ENCODE measurements around the gene EFEMP1.

EFEMP1 gene

GRCh38 chr2:55923091-55923981 is at the start of gene EFEMP1:
TSS of gene EFEMP1 (minus strand) at chr2:55923782. CDS start at chr2:55922440, 1,342 bp downstream.
- DNase-seq = peak; percentile 57

DNA sequence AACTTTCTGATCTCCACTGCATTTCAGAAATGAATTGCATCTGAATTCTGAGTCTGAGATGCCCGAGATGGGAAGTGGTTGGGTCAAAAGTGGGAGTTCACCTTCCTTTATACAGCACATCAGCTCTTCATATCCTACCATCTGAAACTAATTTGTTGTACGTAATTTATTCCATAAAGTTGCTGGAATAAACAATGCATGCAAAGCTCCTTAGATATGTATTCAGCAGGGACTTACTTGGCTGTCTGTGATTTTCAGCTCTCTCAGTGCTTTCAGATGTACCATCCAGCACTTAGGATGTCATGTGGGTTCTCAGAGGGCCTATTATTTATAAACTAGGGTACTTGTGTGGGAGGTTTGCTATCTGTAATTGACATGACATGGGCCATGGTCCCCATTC is 46.9 kb upstream of the EFEMP1 start:
- DNase-seq = no peak

DNA sequence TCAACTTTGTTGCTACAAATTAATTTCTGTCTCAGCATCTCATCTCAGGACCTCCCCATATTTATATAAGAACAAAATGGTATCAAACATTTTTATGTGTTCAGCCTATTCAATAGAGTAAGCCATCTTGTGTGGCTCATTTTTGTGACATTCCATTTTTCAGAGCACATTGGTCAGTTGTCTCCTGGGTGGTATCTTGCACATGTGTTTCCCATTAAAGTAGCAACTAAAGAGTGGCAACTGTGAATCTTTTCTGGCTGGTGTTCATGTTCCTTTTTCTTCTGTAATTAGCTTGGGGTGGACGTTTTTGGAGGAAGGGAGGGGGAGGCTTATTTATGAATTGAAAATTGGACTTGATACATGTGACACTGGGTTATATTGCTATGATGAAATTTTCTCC is 45.4 kb upstream of the EFEMP1 start:
- no peak for DNase-seq

GRCh38 chr2:55966401-55967118 is 43.0 kb upstream of the EFEMP1 start:
- DNase-seq = peak; percentile 34

GRCh38 chr2:55965966-55966365 is 42.4 kb upstream of the EFEMP1 start:
- DNase-seq = no peak

- no peak for DNase-seq
Measured at GRCh38 chr2:55965276-55965675, 41.7 kb upstream of the EFEMP1 start.

GRCh38 chr2:55962915-55963314 is 39.3 kb upstream of the EFEMP1 start:
- DNase-seq = no peak

GRCh38 chr2:55961318-55961911 is 37.8 kb upstream of the EFEMP1 start:
- no peak for DNase-seq

DNA sequence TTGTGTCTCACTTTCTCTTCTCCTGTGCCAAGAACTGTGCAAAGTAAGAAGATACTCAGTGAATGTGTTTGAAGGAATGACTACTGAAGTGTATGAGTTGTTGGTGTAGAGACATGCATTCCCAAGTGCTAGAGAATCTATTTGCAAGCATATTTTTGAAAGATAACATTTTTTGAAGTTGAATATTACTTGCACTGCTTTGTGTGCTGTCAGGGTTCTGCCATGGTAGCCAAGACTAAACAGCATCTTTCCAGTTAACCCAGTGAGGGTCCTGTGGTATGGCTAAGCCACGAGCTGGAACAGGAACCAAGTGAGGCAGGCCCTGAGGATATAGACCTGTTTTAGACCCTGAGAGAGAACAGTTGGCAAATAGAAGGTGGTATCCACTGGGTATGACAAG is 35.2 kb upstream of the EFEMP1 start:
- DNase-seq = no peak

DNA sequence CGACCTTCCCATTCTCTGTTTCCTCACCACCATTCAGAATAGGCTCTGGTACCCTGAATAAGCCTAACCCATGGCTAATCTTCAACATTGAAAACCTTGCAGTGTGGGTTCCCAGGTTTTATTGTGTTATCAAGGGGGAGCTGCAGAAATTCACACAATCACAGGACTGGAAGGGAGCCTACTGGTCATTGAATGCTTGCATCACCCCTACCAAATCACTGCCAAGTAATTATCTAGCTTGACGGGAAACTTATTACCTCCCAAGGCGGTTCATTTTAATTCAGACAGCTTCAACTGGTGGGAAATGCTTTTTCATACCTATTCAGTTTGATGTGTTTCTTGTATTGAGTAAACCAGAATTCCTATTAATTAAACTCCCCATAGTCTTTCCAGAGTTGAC is 33.6 kb upstream of the EFEMP1 start:
- DNase-seq = no peak

DNA sequence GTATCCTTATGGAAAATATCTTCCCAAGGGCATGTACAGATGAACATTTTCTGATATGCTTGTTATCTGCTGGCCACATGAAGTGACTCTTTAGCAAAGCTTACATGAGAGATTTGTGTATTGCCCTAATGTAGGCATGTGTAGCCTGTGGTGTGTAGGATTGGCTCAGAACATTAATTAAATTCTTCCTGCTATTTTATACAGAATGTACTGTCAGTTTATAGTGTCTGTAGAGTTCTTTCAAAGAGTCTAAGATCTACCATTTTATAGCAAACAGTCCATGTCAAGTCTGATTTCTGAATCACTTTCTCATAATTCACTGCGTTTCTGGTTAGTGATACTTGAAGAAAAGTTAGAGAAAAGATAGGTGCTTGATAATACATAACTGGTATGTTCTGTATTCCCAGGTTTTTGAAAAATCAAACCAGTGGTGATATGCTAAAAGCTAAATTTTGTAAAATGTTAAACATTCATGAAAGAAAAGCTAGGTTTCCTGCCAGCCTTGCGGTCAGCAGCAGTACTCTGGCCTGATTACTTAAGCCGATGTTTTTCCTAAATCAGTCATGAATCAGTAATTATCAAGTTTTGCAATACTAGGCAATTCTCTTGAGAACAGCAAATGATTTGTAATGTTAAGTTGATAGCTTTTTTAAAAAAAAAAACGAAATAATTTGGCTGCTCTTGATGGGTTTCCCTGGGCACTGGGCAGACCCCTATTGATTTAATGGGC is 30.9 kb upstream of the EFEMP1 start:
- no peak for DNase-seq

- no peak for DNase-seq
Measured at GRCh38 chr2:55952415-55952814, 28.8 kb upstream of the EFEMP1 start.

- DNase-seq = no peak
Measured at GRCh38 chr2:55951533-55951932, 28.0 kb upstream of the EFEMP1 start.

DNA sequence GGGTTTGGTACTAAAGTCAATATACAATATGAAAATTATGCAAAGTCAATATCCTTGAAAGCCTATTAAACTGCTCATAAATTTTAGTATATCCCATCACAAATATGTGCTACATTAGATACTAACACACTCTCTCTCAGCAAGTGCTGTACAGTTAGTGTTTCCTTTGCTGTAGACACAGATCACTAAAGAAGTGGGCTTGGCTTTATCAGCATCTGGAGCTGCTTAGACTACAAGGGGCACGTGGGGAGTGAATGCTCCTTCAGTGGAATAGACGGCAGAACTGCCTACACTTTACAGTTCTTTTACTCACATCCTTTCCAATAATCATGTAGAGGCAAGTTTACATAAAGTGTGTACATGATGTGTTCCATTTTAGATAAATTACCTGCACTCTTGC is 26.0 kb upstream of the EFEMP1 start:
- DNase-seq = no peak

- no peak for DNase-seq
Measured at GRCh38 chr2:55949211-55949610, 25.6 kb upstream of the EFEMP1 start.

- no peak for DNase-seq
Measured at GRCh38 chr2:55948176-55948923, 24.8 kb upstream of the EFEMP1 start.

DNA sequence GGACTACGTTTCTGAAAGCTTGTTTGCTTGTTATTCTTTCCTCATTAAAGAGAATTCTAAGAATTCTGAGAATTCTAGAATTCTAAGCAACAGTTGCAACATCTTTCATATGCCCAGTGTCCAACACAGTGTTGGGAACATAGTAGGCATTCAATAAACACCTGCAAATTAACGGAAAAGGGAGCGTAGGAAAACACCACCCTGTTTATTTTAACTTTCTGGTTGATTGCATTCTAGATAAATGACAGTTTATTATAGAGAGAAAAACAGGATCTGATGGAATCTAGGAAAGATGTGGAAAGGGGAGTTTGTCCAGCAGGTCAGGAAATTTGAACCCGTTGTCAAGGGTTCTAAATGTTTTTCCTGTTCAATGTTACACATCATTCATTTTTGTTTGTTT is 24.2 kb upstream of the EFEMP1 start:
- DNase-seq = no peak

DNA sequence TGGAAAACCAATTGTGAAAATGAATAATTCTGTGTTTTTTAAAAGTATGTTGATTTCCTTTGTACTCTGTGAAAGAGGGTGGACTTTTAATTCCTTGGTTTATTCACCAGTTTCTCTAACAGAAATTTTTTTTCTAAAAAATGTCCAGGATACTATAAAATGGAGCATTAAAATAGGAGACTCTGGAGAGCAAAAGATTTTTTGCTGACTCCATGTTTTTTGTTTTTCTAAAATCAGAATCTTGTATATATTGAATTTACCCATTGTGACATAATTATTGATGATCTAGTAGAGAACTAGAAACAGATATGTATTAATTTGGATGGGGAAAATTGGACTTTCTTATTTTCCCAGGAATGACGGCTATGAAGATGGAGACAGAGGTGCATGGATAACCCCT is 23.2 kb upstream of the EFEMP1 start:
- DNase-seq = no peak

DNA sequence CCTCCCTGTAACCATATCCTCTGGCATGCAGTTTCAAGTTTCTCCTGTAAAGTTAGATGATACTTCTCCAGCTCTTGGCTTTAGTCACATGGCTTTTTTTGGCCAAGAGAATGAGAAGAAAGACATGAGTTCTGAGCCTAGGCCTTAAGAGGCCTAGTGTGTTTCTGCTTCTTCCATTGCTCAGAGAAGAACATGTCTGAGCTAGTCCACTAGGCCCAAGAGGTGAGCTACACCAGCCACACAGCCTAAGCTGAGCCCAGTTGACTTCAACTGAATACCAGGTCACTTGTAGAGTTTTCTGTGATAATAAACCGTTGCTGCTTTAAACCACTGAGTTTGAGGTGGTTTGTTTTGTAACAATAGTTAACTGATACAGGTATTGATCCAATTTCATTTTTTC is 19.9 kb upstream of the EFEMP1 start:
- DNase-seq = no peak

DNA sequence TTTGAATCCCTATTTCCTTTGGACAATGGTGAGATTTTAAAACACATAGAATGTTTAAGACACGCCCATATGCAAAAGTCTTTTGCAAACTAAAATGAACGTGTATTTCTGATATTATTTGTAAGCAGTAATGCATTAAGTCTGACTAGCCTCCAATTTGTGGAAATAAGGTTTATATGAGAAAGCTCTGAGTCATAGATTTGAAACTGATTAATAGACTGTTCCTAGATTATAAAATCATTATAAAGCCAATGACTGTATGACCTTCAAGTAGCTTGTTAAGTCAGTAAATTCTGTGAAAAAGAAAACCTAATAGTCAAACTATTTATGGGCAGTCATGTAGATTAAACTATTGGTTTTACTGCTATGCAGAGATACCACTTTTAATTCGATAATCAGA is 12.8 kb upstream of the EFEMP1 start:
- no peak for DNase-seq

DNA sequence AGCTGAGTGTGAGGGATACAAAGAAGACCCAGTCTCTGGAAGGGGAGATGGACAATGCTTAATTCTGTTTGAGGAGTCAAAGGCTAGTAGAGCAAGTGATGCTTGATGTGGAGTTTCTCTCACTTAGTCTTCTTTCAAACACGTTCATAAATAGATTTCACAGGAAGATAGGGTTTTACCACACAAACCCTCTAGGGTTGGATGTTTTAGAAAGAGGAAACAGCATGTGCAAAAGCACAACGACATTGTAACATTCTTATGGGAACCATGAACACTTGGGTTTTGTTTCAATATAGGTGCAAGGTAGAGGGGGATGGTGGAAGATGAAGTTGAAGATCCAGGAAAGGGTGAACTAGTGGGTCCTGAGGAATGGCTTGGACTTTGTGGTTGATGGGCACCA is 10.8 kb upstream of the EFEMP1 start:
- DNase-seq = no peak

DNA sequence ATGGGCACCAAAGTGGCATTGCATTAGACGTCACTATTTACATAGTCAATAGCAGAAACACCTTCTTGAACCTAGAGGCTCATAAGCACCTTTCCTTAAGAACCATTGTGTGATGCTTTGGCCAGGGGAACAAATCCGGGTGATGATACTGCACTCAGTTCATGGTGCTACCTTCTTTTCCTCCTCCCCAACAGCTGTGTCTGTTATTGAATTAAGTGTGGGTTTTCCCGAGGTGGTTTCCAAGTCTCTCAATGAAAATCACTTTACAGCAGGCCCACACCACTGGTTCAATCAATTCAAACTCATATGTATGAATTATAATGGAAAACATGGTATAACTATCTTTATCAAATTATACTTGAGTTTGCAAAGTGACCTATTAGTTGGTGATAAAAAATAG is 9.3 kb upstream of the EFEMP1 start:
- no peak for DNase-seq

Data from left hindlimb (tissue), 1 donor.